K562 (cell line): Measurements from ENCODE around the gene PITHD1. TPM values are rescaled to one million over a fixed set of nuclear protein-coding genes. Genes with fewer than 3 reads are reported as not detected.

Experiments used
- BHLHE40 ChIP-seq: IDR thresholded peaks from 2 replicates; pipeline ENCODE4 v1.6.1; 2011; ENCODE audit warnings: low read length, improper control_type of control experiment
- CBFA2T2 ChIP-seq: fragments of 450-650 bp; conservative IDR thresholded peaks from 2 replicates; pipeline ENCODE4 v1.6.1; 2017; ENCODE audit warnings: mild to moderate bottlenecking
- GABPA ChIP-seq: fragments of 200-800 bp; sonication (Bioruptor generic); conservative IDR thresholded peaks from 2 replicates; pipeline ENCODE4 v1.6.1; 2016; ENCODE audit warnings: low read depth, missing genetic modification characterization, missing compliant biosample characterization
- GABPB2 ChIP-seq: fragments of 250-450 bp; sonication (Bioruptor Pico); conservative IDR thresholded peaks from 2 replicates; pipeline ENCODE4 v1.5.1; 2021; ENCODE audit warnings: mild to moderate bottlenecking
- KDM4B ChIP-seq, 2 experiments: fragments of 450-650 bp in 1 of 2; sonication (generic) in 1 of 2; IDR thresholded peaks; 2 replicates each; pipeline ENCODE4 v1.6.1; 2016 to 2017; ENCODE audit warnings: borderline replicate concordance in 2 of 2, antibody characterized with exemption in 1 of 2, low read depth in 1 of 2, mild to moderate bottlenecking in 1 of 2
- MIER1 ChIP-seq: fragments of 450-650 bp; IDR thresholded peaks from 2 replicates; pipeline ENCODE4 v1.6.1; 2016; ENCODE audit warnings: antibody characterized with exemption, mild to moderate bottlenecking, low read depth
- NFE2 ChIP-seq: IDR thresholded peaks from 2 replicates; pipeline ENCODE4 v1.6.1; 2014; ENCODE audit warnings: antibody characterized with exemption, low read depth
- POLR2B ChIP-seq: fragments of 450-650 bp; IDR thresholded peaks from 2 replicates; pipeline ENCODE4 v1.6.1; 2018; ENCODE audit warnings: low read depth; ENCODE audit not compliant: partially characterized antibody
- RCOR1 ChIP-seq, 2 experiments: IDR thresholded peaks; 2 replicates each; pipeline ENCODE4 v1.6.1; 2012; ENCODE audit warnings: low read depth in 2 of 2, low read length in 2 of 2, borderline replicate concordance in 1 of 2, improper control_type of control experiment in 1 of 2
- SAP30 ChIP-seq: fragments of 200-600 bp; sonication (generic); IDR thresholded peaks from 2 replicates; pipeline ENCODE4 v1.6.1; 2012; ENCODE audit warnings: borderline replicate concordance, low read depth, mild to moderate bottlenecking, moderate library complexity, low read length, control low read depth, inconsistent platforms; ENCODE audit not compliant: insufficient read depth, poor library complexity, severe bottlenecking
- SMAD4 ChIP-seq: fragments of 250-450 bp; sonication (Bioruptor Pico); conservative IDR thresholded peaks from 2 replicates; pipeline ENCODE4 v1.8.0; 2021; ENCODE audit warnings: inconsistent platforms, mild to moderate bottlenecking, moderate library complexity
- SMC3 ChIP-seq: conservative IDR thresholded peaks from 2 replicates; pipeline ENCODE4 v1.6.1; 2011; ENCODE audit warnings: low read depth, low read length, improper control_type of control experiment; ENCODE audit not compliant: insufficient read depth
- TCF7 ChIP-seq: sonication (generic); IDR thresholded peaks from 2 replicates; pipeline ENCODE4 v1.6.1; 2016; ENCODE audit warnings: antibody characterized with exemption, borderline replicate concordance
- ZNF24 ChIP-seq: fragments of 450-650 bp; IDR thresholded peaks from 2 replicates; pipeline ENCODE4 v1.6.1; 2016
- ZNF282 ChIP-seq: sonication (generic); formaldehyde crosslinking; IDR thresholded peaks from 2 replicates; pipeline ENCODE4 v1.8.1; 2023; ENCODE audit warnings: missing genetic modification reagents
- ZNF699 ChIP-seq: fragments of 250-450 bp; sonication (Bioruptor Pico); IDR thresholded peaks from 2 replicates; pipeline ENCODE4 v1.8.0; 2021; ENCODE audit warnings: mild to moderate bottlenecking, moderate library complexity; ENCODE audit not compliant: insufficient replicate concordance
- ZNF79 ChIP-seq: fragments of 250-450 bp; sonication (Bioruptor Pico); IDR thresholded peaks from 2 replicates; pipeline ENCODE4 v1.4.0; 2020; ENCODE audit warnings: low read depth, mild to moderate bottlenecking, moderate library complexity
- polyA plus RNA-seq, 8 experiments: library from polyadenylated mRNA; depleted of rRNA in 4 of 8; stranded (reverse) in 5 of 8; unstranded in 3 of 8; fragments of >200 nt; fragmentation: Nextera tagmentation in 2 of 8; fragmentation: Illumina TruSeq in 1 of 8; extraction: Ambion mirVana in 2 of 8; extraction: Trizol in 1 of 8; gene quantifications; 2 replicates each; pipeline versions ENCODE4 v1.2.1 to v1.2.3, GENCODE V29; 2011 to 2014; ENCODE audit warnings: inconsistent platforms in 1 of 8, missing spikeins in 1 of 8
- total RNA-seq, 7 experiments: library from RNA; depleted of rRNA in 6 of 7; stranded (reverse); fragments of >200 nt in 6 of 7; fragmentation: Illumina TruSeq in 2 of 7; extraction: Trizol in 2 of 7; gene quantifications; 2 replicates each; pipeline versions ENCODE4 v1.2.1 to v1.2.3, GENCODE V29; 2011 to 2021; ENCODE audit warnings: low replicate concordance in 1 of 7
- TF ChIP-seq, protein P1 (sequence below): sonication (generic); formaldehyde crosslinking; IDR thresholded peaks from 2 replicates; pipeline ENCODE4 v1.8.1; 2023; ENCODE audit warnings: missing genetic modification reagents, mild to moderate bottlenecking, borderline replicate concordance
- TF ChIP-seq, protein P2 (sequence below): sonication (generic); formaldehyde crosslinking; IDR thresholded peaks from 2 replicates; pipeline ENCODE4 v1.4.0; 2020; ENCODE audit warnings: mild to moderate bottlenecking, missing genetic modification reagents
- TF ChIP-seq, protein P3 (sequence below): sonication (generic); formaldehyde crosslinking; IDR thresholded peaks from 2 replicates; pipeline ENCODE4 v1.5.0; 2020; ENCODE audit warnings: missing genetic modification reagents

The PITHD1 gene
- total and polyA plus RNA-seq, 9 of the 15 experiments (the other 6 are each of a cell fraction or from before 2014, with no cell fraction given): 46.5 to 175 (median 149) TPM

GRCh38 chr1:23777979-23778814, at the start of gene PITHD1 (continued):
- TF ChIP-seq, protein P1, sequence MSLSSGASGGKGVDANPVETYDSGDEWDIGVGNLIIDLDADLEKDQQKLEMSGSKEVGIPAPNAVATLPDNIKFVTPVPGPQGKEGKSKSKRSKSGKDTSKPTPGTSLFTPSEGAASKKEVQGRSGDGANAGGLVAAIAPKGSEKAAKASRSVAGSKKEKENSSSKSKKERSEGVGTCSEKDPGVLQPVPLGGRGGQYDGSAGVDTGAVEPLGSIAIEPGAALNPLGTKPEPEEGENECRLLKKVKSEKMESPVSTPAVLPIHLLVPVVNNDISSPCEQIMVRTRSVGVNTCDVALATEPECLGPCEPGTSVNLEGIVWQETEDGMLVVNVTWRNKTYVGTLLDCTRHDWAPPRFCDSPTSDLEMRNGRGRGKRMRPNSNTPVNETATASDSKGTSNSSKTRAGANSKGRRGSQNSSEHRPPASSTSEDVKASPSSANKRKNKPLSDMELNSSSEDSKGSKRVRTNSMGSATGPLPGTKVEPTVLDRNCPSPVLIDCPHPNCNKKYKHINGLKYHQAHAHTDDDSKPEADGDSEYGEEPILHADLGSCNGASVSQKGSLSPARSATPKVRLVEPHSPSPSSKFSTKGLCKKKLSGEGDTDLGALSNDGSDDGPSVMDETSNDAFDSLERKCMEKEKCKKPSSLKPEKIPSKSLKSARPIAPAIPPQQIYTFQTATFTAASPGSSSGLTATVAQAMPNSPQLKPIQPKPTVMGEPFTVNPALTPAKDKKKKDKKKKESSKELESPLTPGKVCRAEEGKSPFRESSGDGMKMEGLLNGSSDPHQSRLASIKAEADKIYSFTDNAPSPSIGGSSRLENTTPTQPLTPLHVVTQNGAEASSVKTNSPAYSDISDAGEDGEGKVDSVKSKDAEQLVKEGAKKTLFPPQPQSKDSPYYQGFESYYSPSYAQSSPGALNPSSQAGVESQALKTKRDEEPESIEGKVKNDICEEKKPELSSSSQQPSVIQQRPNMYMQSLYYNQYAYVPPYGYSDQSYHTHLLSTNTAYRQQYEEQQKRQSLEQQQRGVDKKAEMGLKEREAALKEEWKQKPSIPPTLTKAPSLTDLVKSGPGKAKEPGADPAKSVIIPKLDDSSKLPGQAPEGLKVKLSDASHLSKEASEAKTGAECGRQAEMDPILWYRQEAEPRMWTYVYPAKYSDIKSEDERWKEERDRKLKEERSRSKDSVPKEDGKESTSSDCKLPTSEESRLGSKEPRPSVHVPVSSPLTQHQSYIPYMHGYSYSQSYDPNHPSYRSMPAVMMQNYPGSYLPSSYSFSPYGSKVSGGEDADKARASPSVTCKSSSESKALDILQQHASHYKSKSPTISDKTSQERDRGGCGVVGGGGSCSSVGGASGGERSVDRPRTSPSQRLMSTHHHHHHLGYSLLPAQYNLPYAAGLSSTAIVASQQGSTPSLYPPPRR: peak; percentile 87; the same call in 1 of the 2 replicates
- TF ChIP-seq MIER1 (no peak), GABPB2 (CRISPR knock-in tag) (no peak), CBFA2T2 (peak; percentile 95), NFE2 (peak; percentile 30; the same call in 1 of the 2 replicates), GABPA (tag) (peak; percentile 96), SMC3 (no peak), ZNF24 (no peak; the same call in none of the 2 replicates), ZNF699 (CRISPR knock-in tag) (no peak), BHLHE40 (peak; percentile 96), TCF7 (peak; percentile 71; the same call in 1 of the 2 replicates), RCOR1 (IDR thresholded peaks at IDR 0.05; ENCODE audit: borderline replicate concordance in 1 of 2, low read depth in 2 of 2, low read length in 2 of 2) (peak; percentile 68 to 89; a peak in 2 of 4 replicates), POLR2B (peak; percentile 94), SAP30 (no peak), ZNF79 (CRISPR knock-in tag) (no peak), ZNF282 (CRISPR knock-in tag) (peak; percentile 86; the same call in 1 of the 2 replicates), SMAD4 (CRISPR knock-in tag) (peak; percentile 67), KDM4B (IDR thresholded peaks at IDR 0.05; ENCODE audit: borderline replicate concordance in 2 of 2, low read depth in 1 of 2) (no peak; a peak in 1 of 4 replicates)
- TF ChIP-seq, protein P2, sequence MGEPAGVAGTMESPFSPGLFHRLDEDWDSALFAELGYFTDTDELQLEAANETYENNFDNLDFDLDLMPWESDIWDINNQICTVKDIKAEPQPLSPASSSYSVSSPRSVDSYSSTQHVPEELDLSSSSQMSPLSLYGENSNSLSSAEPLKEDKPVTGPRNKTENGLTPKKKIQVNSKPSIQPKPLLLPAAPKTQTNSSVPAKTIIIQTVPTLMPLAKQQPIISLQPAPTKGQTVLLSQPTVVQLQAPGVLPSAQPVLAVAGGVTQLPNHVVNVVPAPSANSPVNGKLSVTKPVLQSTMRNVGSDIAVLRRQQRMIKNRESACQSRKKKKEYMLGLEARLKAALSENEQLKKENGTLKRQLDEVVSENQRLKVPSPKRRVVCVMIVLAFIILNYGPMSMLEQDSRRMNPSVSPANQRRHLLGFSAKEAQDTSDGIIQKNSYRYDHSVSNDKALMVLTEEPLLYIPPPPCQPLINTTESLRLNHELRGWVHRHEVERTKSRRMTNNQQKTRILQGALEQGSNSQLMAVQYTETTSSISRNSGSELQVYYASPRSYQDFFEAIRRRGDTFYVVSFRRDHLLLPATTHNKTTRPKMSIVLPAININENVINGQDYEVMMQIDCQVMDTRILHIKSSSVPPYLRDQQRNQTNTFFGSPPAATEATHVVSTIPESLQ (CRISPR knock-in tag): 0 out of 2 replicates have a peak, but pooled peaks have one; percentile 67
- TF ChIP-seq, protein P3, sequence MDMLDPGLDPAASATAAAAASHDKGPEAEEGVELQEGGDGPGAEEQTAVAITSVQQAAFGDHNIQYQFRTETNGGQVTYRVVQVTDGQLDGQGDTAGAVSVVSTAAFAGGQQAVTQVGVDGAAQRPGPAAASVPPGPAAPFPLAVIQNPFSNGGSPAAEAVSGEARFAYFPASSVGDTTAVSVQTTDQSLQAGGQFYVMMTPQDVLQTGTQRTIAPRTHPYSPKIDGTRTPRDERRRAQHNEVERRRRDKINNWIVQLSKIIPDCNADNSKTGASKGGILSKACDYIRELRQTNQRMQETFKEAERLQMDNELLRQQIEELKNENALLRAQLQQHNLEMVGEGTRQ (CRISPR knock-in tag): no peak
